ENCODE results near the gene ZFAND6.
"Not testable (repeated sequence)": the region's sequence is repeated elsewhere in the genome, so short reads cannot be mapped to it uniquely, and the experiment has no call there.

The ZFAND6 gene

DNA sequence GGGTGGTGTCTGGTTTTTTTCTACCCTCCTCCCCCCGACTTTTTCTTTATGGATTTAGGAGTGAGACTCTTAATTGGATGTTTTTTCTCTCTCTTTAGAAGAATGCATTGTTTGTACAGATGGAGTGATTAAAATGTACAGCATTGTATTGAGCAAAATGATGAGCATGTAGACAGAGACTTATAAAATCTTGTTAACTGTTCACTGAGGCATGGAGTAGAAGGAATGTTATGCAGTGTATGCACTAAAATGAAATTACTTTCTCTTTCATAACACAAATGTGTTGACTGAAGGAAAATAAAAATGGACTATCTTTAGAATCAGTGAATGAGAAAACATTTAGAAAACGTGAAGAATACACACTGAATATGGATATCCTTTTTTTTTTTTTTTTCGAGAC lies 39.8 kb downstream of the ZFAND6 start:
- no peak for DNase-seq (ENCODE audit: low read depth)

- DNase-seq (ENCODE audit: low read depth), result not testable (repeated sequence)
Observed at GRCh38 chr15:80099662-80100061, 40.2 kb downstream of the ZFAND6 start.

DNA sequence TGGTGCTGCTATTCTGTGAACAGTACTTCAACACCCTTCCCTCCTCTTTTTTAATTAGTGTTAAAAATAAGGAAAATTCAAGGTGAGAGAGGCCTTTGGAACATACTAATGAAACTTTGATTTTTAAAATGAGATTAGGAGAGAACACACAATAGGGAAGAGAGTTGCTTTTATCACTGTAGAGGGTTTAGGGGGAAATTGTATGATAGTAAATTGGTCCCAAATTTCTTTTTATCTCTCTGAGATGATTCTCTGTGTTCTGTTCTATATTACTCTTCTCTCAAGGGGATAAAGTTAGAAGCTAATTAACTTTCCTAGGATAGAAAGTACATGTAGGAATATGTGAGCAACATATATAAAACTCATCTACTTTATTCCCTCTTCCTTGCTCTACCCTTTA lies 40.8 kb downstream of the ZFAND6 start:
- no peak for DNase-seq (ENCODE audit: low read depth)

DNA sequence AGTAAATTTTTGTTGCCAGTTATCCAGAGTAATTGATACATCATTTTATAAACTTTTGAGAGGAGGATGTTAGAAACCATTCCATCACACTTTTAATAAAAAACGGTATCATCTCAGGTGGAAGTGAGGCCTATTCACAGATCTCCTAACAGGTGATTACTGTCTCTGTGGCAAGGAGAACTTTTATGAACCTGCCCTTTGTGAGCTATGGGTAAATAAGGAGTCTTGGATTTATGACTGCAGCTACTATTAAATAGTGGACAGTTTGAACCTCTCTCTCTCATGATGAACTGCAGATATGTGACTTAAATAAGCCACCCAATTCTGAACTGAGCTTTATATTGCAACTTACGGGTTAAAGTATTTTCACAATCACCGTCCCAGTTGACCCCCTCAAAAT lies 45.7 kb downstream of the ZFAND6 start:
- DNase-seq (ENCODE audit: low read depth), result no peak

DNA sequence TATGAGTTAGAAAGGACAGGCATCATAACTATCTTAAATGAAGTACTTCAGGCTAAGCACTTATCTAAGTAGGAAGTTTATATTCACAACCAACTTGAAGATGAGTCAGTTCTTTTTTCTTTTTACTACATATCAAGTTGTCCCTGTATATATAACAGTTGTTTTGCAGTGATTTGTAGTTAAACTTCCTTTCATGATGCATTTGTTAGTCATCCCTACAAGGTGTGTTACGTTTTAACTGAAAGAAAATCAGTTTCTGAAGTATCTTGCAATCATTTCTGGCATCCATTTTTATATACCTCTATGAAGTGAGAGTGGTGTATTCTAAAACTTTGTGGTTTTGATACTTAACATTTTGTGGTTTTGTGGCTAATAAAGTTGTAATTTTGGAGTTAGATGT lies 46.1 kb downstream of the ZFAND6 start:
- no peak for DNase-seq (ENCODE audit: low read depth)

DNA sequence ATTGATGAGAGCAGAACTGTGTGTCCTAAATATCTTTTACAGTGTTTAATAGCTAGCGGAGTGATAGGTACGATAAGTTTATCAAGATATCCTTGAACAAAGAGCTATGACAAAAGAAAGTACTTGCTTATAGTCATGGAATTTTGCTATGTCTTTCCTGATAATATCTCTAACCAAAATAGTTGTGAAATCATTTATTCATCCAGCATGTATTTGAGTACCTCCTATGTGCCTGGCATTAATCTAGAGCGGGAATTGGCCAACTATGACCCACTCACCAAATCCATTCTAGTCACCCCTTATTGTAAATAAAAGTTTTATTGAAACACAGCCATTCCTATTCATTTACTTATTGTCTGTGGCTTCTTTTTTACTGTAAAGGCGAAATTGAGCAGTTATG lies 46.6 kb downstream of the ZFAND6 start:
- no peak for DNase-seq (ENCODE audit: low read depth)

- DNase-seq (ENCODE audit: low read depth), result no peak
Observed at GRCh38 chr15:80107204-80107603, 47.7 kb downstream of the ZFAND6 start.

DNA sequence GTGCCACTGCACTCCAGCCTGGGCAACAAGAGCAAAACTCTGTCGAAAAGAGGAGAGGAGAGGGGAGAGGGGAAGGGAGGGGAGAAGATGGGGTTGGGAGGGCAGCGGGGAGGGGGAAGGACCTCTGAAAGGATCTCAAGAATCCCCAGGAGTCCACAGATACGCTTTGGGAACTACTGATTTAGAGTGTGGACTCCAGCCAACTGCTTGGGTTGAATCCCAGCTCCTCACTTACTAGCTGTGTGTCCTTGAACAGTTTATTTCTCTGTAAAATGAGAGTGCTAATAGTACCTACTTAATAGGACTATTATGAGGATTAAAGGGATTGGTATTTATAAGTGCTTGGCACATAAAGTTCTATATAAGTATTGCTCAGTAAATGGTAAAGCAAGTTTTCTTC lies 48.3 kb downstream of the ZFAND6 start:
- DNase-seq (ENCODE audit: low read depth), result no peak

DNA sequence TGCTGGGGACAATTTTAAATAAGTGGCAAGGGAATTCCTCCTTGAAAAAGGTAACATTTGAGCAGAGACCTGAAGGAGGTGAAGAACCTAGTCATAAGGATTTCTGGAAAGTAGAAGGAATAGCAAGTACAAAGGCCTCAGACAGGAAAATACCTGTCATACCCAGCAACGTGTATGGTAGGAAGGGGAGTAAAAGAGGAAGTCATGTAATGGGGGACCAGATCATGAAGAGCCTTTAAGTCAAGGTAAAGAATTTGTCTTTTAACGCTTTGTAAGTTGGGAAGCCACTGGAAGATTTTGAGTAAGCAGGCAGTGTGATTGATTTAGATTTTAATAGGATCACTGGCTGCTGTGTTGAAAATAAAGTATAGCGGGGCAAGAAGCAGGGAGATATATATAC lies 49.9 kb downstream of the ZFAND6 start:
- no peak for DNase-seq (ENCODE audit: low read depth)

DNA sequence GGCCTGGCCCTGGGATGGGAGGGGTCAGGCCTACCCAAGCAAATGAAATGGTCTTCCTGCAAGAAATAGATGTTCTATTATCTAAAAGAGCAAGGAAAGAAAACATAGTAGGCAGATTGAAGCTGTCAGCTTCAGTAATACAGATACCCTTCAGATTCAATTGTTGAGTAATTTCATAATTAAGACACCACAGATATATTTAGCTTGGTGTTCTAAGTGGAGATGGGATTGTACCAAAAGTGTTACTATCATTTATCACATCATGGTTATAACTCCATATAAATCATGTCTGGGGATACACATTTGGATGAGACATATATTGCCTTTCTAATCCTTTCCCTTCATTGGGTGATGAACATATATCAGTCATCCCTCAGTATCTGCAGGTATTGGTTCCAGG lies 51.4 kb downstream of the ZFAND6 start:
- no peak for DNase-seq (ENCODE audit: low read depth)

DNA sequence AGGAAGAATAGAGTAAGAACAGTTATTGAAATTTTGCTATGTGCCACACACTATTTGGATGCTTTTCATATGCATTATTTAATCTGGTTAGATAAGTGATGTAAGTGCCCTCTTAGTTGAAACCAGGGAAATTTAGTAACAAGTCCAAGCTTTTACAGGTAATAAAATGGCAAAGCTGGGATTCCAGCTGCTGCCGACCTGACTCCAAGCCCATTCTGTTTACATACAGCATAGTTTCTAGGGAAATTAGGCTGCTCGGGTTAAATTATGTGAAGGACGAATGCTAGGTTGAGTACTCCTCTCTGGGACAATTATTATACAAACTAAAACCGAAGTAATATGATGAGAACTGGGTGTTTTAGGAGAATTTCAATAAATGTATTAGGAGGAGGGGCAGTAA lies 54.6 kb downstream of the ZFAND6 start:
- no peak for DNase-seq (ENCODE audit: low read depth)

- no peak for DNase-seq (ENCODE audit: low read depth)
Observed at GRCh38 chr15:80115021-80115420, 55.5 kb downstream of the ZFAND6 start.

- no peak for DNase-seq (ENCODE audit: low read depth)
Observed at GRCh38 chr15:80118956-80119355, 59.5 kb downstream of the ZFAND6 start.

DNA sequence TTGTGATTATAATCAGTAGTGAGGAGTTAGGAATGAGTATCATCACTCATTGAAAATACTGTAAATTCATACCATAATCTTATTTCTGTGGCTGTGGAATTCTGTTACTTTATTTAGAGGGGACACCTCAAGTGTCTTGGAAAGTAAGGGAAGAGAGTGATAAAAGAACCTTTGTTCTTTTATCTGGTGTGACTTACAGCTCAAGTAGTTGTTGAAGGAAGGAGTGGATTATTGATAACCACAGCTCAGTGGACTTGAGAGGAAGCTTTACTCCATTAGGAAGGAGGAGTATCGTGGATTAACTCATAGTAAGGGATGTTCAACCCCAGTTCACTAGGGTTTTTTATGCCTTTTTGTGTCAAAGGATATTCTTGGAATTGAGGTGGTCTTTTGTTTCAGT lies 61.2 kb downstream of the ZFAND6 start:
- DNase-seq (ENCODE audit: low read depth), result no peak

DNA sequence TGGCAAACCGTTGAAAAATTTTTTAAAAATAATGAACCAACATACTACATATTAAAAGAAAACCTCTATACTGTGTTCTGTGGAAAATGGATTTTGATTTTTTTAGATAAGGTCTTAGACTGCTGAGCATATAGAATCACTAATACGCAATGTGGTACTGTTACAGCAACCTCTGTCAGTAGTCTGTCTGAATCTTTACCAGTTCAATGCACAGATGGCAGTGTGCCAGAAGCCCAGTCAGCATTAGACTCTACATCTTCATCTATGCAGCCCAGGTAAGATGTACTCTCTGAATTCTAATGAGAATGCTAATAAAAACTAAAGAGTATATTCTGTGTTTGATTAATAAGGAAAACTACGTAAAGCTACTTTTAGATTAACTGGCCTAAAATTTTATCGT lies 62.1 kb downstream of the ZFAND6 start:
- DNase-seq (ENCODE audit: low read depth), result no peak

DNA sequence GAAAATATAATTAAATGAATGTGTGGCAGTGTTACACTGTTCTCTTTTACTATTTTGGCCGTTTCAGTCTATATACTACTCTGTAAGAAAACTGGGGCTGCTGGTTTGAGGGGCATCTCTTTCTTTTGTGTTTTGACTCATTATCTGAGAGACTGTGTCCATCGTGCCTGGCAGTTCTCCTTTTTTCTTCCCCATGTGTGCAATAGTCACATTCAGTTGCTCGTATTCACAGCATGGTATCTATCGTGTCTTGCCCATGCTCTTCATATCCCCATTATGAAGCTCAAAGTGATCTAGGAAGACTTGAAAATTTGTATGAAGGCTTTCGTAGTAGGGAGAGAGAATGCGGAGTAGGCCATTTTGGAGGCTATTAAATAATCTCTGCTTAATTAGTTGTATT lies 63.6 kb downstream of the ZFAND6 start:
- DNase-seq (ENCODE audit: low read depth), result no peak

DNA sequence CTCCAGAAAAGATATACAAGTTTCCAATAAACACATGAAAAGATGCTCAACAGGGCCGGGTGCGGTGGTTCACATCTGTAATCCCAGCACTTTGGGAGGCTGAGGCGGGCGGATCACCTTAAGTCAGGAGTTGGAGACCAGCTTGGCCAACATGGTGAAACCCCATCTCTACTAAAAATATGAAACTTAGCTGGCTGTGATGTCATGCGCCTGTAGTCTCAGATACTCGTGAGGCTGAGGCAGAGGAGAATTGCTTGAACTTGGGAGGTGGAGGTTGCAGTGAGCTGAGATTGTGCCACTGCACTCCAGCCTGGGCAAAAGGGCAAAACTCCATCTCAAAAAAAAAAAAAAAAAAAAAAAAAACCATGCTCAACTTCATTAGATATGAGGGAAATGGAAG lies 67.8 kb downstream of the ZFAND6 start:
- not testable (repeated sequence) for DNase-seq (ENCODE audit: low read depth)

- no peak for DNase-seq (ENCODE audit: low read depth)
Observed at GRCh38 chr15:80127911-80128310, 68.4 kb downstream of the ZFAND6 start.

GRCh38 chr15:80132382-80132781 lies 72.9 kb downstream of the ZFAND6 start:
- no peak for DNase-seq (ENCODE audit: low read depth)

- no peak for DNase-seq (ENCODE audit: low read depth)
Observed at GRCh38 chr15:80136854-80137253, 77.4 kb downstream of the ZFAND6 start.

DNA sequence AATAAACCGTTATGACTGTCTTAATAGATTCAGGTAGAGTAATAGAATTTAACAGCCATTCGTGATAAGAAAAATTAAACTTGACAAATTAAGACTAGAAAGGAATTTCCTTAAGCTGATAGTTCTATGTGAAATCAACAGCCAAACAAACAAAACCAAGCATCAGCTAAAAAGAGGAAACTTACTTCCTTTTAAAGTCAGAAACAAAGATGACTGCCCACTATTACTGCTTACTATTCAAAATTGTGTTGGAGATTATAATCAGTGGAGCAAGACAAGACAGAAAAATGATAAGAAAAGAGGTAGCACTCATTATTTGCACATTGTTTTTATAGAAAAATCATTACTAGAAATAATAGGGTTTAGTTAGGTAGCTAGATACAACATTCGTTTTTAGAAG lies 79.5 kb downstream of the ZFAND6 start:
- no peak for DNase-seq (ENCODE audit: low read depth)

DNA sequence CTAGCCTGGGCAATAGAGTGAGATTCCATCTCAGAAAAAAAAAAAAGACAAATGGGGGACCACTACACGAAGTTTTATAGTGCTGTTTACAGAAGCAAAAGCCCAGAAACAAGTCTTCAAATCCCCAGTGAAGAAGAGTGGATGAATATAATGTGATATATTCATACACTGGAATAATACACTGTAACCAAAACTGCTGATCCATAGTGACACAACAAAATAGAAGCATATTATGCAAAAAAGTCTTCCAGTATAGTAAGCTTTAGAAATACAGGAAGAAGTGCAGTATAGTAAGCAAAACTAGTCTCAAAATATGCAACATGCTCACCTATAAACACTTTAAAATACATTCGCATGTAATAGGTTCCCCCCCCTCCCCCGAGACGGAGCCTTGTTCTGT lies 81.4 kb downstream of the ZFAND6 start:
- no peak for DNase-seq (ENCODE audit: low read depth)

- no peak for DNase-seq (ENCODE audit: low read depth)
Observed at GRCh38 chr15:80141916-80142598, 82.6 kb downstream of the ZFAND6 start.

DNA sequence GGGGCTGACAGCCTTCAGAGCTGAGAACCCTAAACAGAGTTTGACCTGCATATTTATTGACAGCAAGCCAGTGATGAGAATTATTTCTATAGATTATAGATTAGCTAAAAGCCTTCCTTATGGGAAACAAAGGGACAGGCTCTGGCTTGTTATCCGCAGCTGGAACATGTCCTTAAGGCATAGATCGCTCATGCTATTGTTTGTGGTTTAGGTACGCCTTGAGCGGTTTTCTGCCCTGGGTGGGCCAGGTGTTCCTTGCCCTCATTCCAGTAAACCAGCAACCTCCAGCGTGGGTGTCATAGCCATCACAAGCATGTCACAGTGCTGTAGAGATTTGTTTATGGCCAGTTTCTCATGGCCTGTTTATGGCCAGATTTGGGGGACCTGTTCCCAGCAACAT lies 83.2 kb downstream of the ZFAND6 start:
- no peak for DNase-seq (ENCODE audit: low read depth)

GRCh38 chr15:80151148-80151547 lies 91.7 kb downstream of the ZFAND6 start:
- no peak for DNase-seq (ENCODE audit: low read depth)

Data from T follicular helper cell (primary cell).